B cell (primary cell): ENCODE results near the gene ATP11B. TPM values are rescaled to one million over a fixed set of nuclear protein-coding genes. Genes with fewer than 3 reads are reported as not detected.

ENCODE experiments used
- ATAC-seq: fragments of 200-7000 bp; cut with Tn5 transposase; one replicate; pipeline ENCODE4 v1.10.0; 2021; ENCODE audit warnings: low read depth, mild to moderate bottlenecking, moderate number of reproducible peaks, moderate library complexity
- CTCF ChIA-PET: fragments of 350-600 bp; sonication (Branson Sonifier 250); formaldehyde crosslinking; loops from one replicate; lab custom pipeline; 2021; ENCODE audit warnings: antibody characterized with exemption, inconsistent platforms; lab: Charles Lee
- POLR2A ChIA-PET: fragments of 350-600 bp; sonication (Branson Sonifier 250); formaldehyde crosslinking; loops from one replicate; lab custom pipeline; 2021; ENCODE audit warnings: antibody characterized with exemption; lab: Charles Lee
- DNase-seq: peaks from one replicate; pipeline ENCODE4 v3.0.0; 2013
- H2AFZ ChIP-seq: 2 replicates; pipeline ENCODE4 v1.6.1; 2012; ENCODE audit warnings: mild to moderate bottlenecking, low read depth, low read length; ENCODE audit not compliant: insufficient read depth, poor library complexity, severe bottlenecking
- H3K27ac ChIP-seq, 2 donors: 1 replicate in 1 of 2; 2 replicates in 1 of 2; pipeline ENCODE4 v1.5.1; 2012 to 2013; ENCODE audit warnings: low read length in 2 of 2, mild to moderate bottlenecking in 2 of 2, moderate library complexity in 1 of 2
- H3K27me3 ChIP-seq, 4 experiments: fragments of 200-600 bp in 1 of 4; sonication (generic) in 1 of 4; replicated peaks in 1 of 4; 1 replicate in 2 of 4; 2 replicates in 2 of 4; pipeline versions ENCODE4 v1.6.1 to v1.7.0; 2013 to 2016; ENCODE audit warnings: low read length in 3 of 4, mild to moderate bottlenecking in 2 of 4, mixed read lengths in 1 of 4, moderate library complexity in 1 of 4; ENCODE audit not compliant: insufficient read depth in 4 of 4, control insufficient read depth in 3 of 4; ENCODE audit errors: control extremely low read depth in 1 of 4
- H3K36me3 ChIP-seq, 2 experiments: replicated peaks in 1 of 2; 1 replicate in 1 of 2; 2 replicates in 1 of 2; pipeline versions ENCODE4 v1.6.1 to v1.7.1; 2013; ENCODE audit warnings: low read length in 1 of 2; ENCODE audit not compliant: insufficient read depth in 2 of 2, control insufficient read depth in 1 of 2; ENCODE audit errors: control extremely low read depth in 1 of 2, extremely low read depth in 1 of 2
- H3K4me1 ChIP-seq, 2 donors: fragments of 200-600 bp in 1 of 2; sonication (generic) in 1 of 2; 1 replicate in 1 of 2; 2 replicates in 1 of 2; pipeline versions ENCODE4 v1.5.1 to v1.6.1; 2013 to 2017; ENCODE audit warnings: low read length in 2 of 2; ENCODE audit not compliant: control insufficient read depth in 2 of 2, insufficient read depth in 2 of 2
- H3K4me2 ChIP-seq: replicated peaks from 2 replicates; pipeline ENCODE3; 2012; ENCODE audit warnings: mild to moderate bottlenecking, low read depth, low read length; ENCODE audit not compliant: poor library complexity, severe bottlenecking
- H3K4me3 ChIP-seq, 5 experiments: fragments of 200-600 bp in 1 of 5; sonication (generic) in 1 of 5; 1 replicate in 3 of 5; 2 replicates in 2 of 5; pipeline versions ENCODE4 v1.5.1 to v1.7.0; 2011 to 2016; ENCODE audit warnings: low read length in 4 of 5, mild to moderate bottlenecking in 4 of 5, low read depth in 2 of 5, control low read depth in 1 of 5, moderate library complexity in 1 of 5; ENCODE audit not compliant: insufficient read depth in 1 of 5; ENCODE audit errors: control extremely low read depth in 1 of 5, extremely low read depth in 1 of 5
- H3K79me2 ChIP-seq: fragments of 200-600 bp; sonication (generic); one replicate; pipeline ENCODE4 v1.6.0; 2016; ENCODE audit warnings: low read length; ENCODE audit not compliant: control insufficient read depth, insufficient read depth
- H3K9ac ChIP-seq: fragments of 200-600 bp; sonication (generic); 2 replicates; pipeline ENCODE4 v1.6.1; 2017; ENCODE audit warnings: mild to moderate bottlenecking, low read length, moderate library complexity
- H3K9me3 ChIP-seq, 3 donors: one replicate each; pipeline versions ENCODE4 v1.6.1 to v1.7.1; 2013; ENCODE audit warnings: low read length in 2 of 3; ENCODE audit not compliant: control insufficient read depth in 2 of 3, insufficient read depth in 1 of 3; ENCODE audit errors: control extremely low read depth in 1 of 3
- H4K20me1 ChIP-seq: 2 replicates; pipeline ENCODE4 v1.6.0; 2012; ENCODE audit warnings: mild to moderate bottlenecking, low read length; ENCODE audit not compliant: insufficient read depth, control insufficient read depth, poor library complexity, severe bottlenecking
- H3K27ac Mint-ChIP-seq: one replicate; pipeline ENCODE4 v1.8.0; 2021; ENCODE audit warnings: mixed read lengths
- H3K27me3 Mint-ChIP-seq: one replicate; pipeline ENCODE4 v1.8.0; 2021; ENCODE audit warnings: mixed read lengths
- H3K4me1 Mint-ChIP-seq: one replicate; pipeline ENCODE4 v1.8.0; 2021; ENCODE audit warnings: mixed read lengths
- H3K4me3 Mint-ChIP-seq: one replicate; pipeline ENCODE4 v1.8.0; 2021; ENCODE audit warnings: mixed read lengths
- H3K9me3 Mint-ChIP-seq: one replicate; pipeline ENCODE4 v1.8.0; 2022; ENCODE audit warnings: mixed read lengths; ENCODE audit not compliant: insufficient read depth
- CTCF ChIP-seq: fragments of 200-600 bp; IDR thresholded peaks from one replicate; pipeline ENCODE4 v1.8.0; 2022; ENCODE audit warnings: antibody characterized with exemption, mild to moderate bottlenecking
- EZH2 ChIP-seq: IDR thresholded peaks from 2 replicates; pipeline ENCODE4 v1.6.1; 2012; ENCODE audit warnings: borderline replicate concordance, low read depth, mild to moderate bottlenecking, moderate library complexity, low read length; ENCODE audit not compliant: insufficient read depth, poor library complexity, severe bottlenecking
- WGBS: methylation state at CpG from one replicate; pipeline ENCODE4 v1.1.5; 2013; ENCODE audit warnings: missing lambda C conversion rate; ENCODE audit not compliant: insufficient coverage; 5-methylcytosine and 5-hydroxymethylcytosine counted together
- intact Hi-C: fragments of 100-400 bp; cut with micrococcal nuclease; formaldehyde crosslinking; loops from one replicate; pipeline ENCODE4 v1.10.0; 2022
- polyA plus RNA-seq: library from polyadenylated mRNA; depleted of rRNA; stranded (reverse); fragments of >200 nt; gene quantifications from 2 replicates; pipeline ENCODE4 v1.2.3, GENCODE V29; 2012
- total RNA-seq, 2 donors: library from RNA; stranded (reverse); fragments of 120-200 nt in 1 of 2; gene quantifications; 1 replicate in 1 of 2; 2 replicates in 1 of 2; pipeline versions ENCODE4 v1.2.3 to v1.2.4, GENCODE V29; 2013 to 2022

Gene ATP11B
- total and polyA plus RNA-seq, 2 donors (not counting 1 experiment from before 2014, with no cell fraction given) = 14.0 to 81.9 TPM

- Mint-ChIP-seq H3K9me3 (no peaks in the 10 kb centered on the region), H3K4me1 (peaks cover 40% of the 10 kb centered on the region), H3K27me3 (no peaks in the 10 kb centered on the region), H3K27ac (no peak overlapping the region), H3K4me3 (no peak overlapping the region)
- WGBS = 100% methylated on average over 2 of the region's 3 CpGs
- no peak overlapping the region for H3K4me3 ChIP-seq
- H3K4me2 ChIP-seq = no peak overlapping the region
- no peaks in the 10 kb centered on the region for H3K27me3 ChIP-seq
- POLR2A ChIA-PET = no interaction called here
- no peak overlapping the region for H3K27ac ChIP-seq
- peaks cover 0 to 2% of the 10 kb centered on the region in 2 donors for H3K4me1 ChIP-seq
- peaks cover 84% of the 10 kb centered on the region for H4K20me1 ChIP-seq
- H2AFZ ChIP-seq = no peak overlapping the region
- CTCF ChIA-PET = interaction anchor here (0.7 kb wide), 1 partner anchor 130 kb away, joined by 3 read pairs; no protein-coding TSS in a partner anchor
- H3K79me2 ChIP-seq = peaks cover 99% of the 10 kb centered on the region
- no peaks in the 10 kb centered on the region for H3K36me3 ChIP-seq
- ATAC-seq (no peak), DNase-seq (no peak)
- intact Hi-C loops = no loop called here
- H3K9ac ChIP-seq = no peak overlapping the region
- no peaks in the 10 kb centered on the region for H3K9me3 ChIP-seq
- TF ChIP-seq CTCF = no peak
- no peak for TF ChIP-seq EZH2
These were observed 16.2 kb downstream of the ATP11B start for GRCh38 chr3:182809531-182809930.

GRCh38 chr3:182810574-182811268 lies 17.4 kb downstream of the ATP11B start:
- Histone ChIP-seq H3K27me3 (no peaks in the 10 kb centered on the region), H3K9ac (no peak overlapping the region), H2AFZ (no peak overlapping the region), H4K20me1 (peaks cover 81% of the 10 kb centered on the region), H3K36me3 (no peaks in the 10 kb centered on the region), H3K79me2 (peaks cover 98% of the 10 kb centered on the region), H3K9me3 (no peaks in the 10 kb centered on the region), H3K4me2 (no peak overlapping the region), H3K27ac (no peak overlapping the region), H3K4me3 (no peak overlapping the region), H3K4me1 (peaks cover 0 to 7% of the 10 kb centered on the region in 2 donors)
- TF ChIP-seq EZH2 (no peak), CTCF (no peak)
- H3K27ac Mint-ChIP-seq = no peak overlapping the region
- ATAC-seq (no peak), DNase-seq (no peak)
- no CpG with 5 or more reads among the region's 3 CpGs for WGBS
- CTCF ChIA-PET = no interaction called here
- H3K27me3 Mint-ChIP-seq = no peaks in the 10 kb centered on the region
- peaks cover 45% of the 10 kb centered on the region for H3K4me1 Mint-ChIP-seq
- no peaks in the 10 kb centered on the region for H3K9me3 Mint-ChIP-seq
- intact Hi-C loops = no loop called here
- no peak overlapping the region for H3K4me3 Mint-ChIP-seq
- POLR2A ChIA-PET = no interaction called here
